ENCODE measurements around the gene PRF1.

PRF1 gene

DNA sequence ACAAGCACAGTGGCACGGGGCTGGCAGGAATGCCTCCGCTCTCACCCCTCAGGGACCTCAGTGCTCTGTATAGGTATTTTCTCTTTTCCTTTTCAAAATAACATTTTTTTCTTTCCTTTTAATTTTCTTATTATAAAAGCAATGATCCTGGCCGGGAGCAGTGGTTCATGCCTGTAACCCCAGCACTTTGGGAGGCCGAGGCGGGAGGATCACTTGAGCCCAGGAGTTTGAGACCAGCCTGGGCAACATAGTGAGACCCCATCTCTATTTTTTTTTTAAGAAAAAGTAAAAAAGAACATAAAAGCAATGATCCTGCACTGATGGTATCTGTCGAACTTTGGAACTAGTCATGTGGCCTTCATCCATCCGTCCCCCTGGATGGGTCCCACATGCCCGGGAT lies 3.2 kb downstream of the PRF1 start:
- TF ChIP-seq, protein P1, sequence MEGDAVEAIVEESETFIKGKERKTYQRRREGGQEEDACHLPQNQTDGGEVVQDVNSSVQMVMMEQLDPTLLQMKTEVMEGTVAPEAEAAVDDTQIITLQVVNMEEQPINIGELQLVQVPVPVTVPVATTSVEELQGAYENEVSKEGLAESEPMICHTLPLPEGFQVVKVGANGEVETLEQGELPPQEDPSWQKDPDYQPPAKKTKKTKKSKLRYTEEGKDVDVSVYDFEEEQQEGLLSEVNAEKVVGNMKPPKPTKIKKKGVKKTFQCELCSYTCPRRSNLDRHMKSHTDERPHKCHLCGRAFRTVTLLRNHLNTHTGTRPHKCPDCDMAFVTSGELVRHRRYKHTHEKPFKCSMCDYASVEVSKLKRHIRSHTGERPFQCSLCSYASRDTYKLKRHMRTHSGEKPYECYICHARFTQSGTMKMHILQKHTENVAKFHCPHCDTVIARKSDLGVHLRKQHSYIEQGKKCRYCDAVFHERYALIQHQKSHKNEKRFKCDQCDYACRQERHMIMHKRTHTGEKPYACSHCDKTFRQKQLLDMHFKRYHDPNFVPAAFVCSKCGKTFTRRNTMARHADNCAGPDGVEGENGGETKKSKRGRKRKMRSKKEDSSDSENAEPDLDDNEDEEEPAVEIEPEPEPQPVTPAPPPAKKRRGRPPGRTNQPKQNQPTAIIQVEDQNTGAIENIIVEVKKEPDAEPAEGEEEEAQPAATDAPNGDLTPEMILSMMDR (IDR thresholded peaks at IDR 0.05; ENCODE audit: control insufficient read depth, insufficient read depth, low read depth, low read length, missing control alignments), result no peak
- DNase-seq (ENCODE audit: low read depth), result no peak
- no peak overlapping the region for H3K4me3 ChIP-seq (ENCODE audit: control insufficient read depth, low read depth, low read length)

DNA sequence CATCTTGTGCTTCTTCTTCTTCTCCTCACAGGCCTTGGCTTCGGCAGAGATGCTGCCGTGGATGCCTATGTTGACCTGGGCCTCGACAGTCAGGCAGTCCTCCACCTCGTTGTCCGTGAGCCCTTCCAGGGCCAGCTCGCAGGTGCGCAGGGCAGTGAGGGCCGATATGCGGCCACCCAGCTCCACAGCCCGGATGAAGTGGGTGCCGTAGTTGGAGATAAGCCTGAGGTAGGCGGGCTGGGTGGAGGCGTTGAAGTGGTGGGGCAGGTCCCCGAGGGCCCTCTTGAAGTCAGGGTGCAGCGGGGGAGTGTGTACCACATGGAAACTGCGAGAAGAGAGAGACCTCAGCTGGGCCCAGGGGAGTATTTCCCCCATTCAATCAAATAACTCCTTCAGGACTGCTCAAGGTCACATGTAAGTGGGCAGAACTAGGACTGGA lies 3.7 kb downstream of the PRF1 start:
- H3K4me3 ChIP-seq (ENCODE audit: control insufficient read depth, low read depth, low read length), result no peak overlapping the region
- TF ChIP-seq, protein P1 (IDR thresholded peaks at IDR 0.05; ENCODE audit: control insufficient read depth, insufficient read depth, low read depth, low read length, missing control alignments), result no peak
- DNase-seq (ENCODE audit: low read depth), result no peak

DNA sequence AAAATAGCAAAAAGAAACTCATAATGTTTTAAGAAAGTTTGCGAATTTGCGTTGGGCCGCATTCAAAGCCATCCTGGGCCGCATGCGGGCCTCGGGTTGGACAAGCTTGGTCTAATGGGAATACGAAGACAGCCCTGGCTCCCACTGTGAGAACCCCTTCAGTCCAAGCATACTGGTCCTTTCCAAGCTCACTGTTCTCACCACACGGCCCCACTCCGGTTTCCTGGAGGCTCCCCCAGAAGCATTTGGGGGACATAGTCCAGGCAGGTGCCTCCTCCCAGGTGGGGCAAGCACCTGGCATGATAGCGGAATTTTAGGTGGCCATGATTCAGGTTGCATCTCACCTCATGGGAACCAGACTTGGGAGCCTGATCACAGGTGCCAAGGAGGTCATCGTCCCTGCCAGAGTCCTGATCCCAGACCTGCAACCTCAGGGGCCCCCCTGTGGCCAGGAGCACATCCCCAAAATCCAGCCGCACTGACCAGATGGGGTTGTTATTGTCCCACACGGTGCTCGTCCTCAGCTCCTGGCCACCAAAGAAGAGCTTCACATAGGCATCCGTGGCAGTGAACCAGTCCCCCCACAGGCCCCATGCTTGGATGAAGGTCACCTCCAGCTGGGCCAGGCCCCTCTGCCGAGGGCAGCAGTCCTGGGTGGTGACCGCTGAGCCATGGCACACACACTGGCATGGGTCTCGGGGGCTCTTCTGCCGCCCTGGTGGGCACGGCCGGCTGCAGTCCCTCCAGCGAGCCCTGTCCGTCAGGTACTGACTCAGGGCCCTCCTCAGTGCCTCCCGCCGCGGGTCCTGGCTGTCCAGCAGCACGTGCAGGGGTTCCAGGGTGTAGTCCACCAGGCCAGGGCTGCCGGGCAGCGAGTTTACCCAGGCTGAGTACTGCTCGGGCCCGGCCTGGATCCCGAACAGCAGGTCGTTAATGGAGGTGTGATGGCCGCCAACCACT lies 4.4 kb downstream of the PRF1 start:
- TF ChIP-seq, protein P1 (IDR thresholded peaks at IDR 0.05; ENCODE audit: control insufficient read depth, insufficient read depth, low read depth, low read length, missing control alignments), result no peak

DNA sequence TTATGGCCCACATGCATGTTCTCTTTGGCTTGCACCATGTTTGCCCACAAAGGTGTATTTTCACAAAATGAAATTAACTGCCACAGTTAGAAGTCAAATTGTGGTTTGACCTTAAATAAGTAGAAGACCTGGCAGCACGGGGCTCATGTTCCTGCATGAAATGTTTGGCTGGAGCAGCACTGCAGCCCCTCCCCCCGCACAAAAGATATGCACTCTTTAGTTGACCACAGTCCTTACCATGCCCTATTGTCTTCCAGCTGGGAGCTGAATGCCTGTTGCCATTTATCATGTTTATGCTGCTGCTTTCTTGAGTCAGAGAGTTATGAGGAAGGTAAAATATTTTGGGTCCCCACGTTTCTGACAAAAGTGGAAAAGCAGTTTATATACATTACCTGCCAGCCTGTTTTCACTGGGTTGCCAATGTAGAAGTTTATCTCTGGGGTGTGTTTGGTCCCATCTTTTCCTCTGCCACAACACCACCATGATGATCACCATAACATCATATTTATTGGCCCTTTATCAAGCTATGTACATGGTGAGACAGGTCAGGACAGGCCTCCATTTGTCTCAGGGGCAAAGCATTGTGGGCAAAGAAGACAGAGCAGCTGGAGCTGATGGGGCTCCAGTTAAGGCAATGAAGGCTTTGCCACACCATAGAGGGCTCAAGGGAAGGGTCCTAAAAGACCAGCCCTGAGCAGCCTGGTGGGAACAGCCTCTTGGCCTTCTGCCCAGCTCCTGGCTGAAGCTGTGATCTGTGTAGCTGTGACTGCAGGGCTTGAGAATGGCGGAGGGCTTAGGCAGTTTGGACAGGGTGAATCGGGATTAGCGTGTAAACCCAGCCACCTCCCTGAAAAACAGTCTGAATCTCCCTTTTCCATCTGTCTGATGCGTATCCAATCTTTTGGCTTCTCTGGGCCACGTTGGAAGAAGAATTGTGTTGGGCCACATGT lies 5.4 kb downstream of the PRF1 start:
- no peak overlapping the region for H3K4me3 ChIP-seq (ENCODE audit: control insufficient read depth, low read depth, low read length)
- TF ChIP-seq, protein P1 (IDR thresholded peaks at IDR 0.05; ENCODE audit: control insufficient read depth, insufficient read depth, low read depth, low read length, missing control alignments), result no peak
- no peak for DNase-seq (ENCODE audit: low read depth)

More for the DNA sequence above, 4.4 kb downstream of the PRF1 start:
- H3K4me3 ChIP-seq (ENCODE audit: control insufficient read depth, low read depth, low read length), result no peak overlapping the region
- no peak for DNase-seq (ENCODE audit: low read depth)

DNA sequence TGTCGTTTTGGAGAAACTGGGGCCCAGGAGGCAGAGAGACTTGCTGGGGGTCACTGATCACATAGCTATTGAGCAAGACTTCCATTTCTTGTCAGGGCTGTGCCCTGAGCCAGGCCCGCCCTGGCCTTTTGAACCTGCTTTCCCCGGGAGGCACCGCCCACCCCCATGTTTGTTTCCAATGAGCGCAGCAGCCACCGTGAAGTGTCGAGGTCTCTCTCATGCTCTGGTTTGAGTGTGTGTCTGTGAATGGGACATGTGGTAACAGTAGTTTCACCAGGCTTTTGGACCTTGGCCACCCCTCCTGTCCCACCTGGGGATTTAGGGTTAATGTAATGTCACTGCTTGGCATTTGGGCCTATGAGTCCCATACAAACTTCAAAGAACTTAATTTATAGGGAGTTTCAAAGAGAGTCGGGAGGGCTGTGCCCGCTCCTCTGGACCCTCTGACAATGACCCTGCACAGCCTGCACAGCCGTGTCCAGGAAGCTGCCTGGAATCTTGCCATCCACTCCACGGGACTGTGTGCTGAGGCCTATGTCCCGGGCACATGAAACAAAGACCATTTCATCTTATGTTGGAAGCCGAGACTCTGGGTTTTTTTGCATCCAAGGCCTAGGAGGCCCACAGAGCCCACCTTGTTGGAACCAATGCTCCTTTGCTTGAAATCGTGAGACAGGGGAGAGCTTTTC lies 6.3 kb downstream of the PRF1 start:
- no peak overlapping the region for H3K4me3 ChIP-seq (ENCODE audit: control insufficient read depth, low read depth, low read length)
- DNase-seq (ENCODE audit: low read depth), result no peak
- TF ChIP-seq, protein P1 (IDR thresholded peaks at IDR 0.05; ENCODE audit: control insufficient read depth, insufficient read depth, low read depth, low read length, missing control alignments), result no peak

DNA sequence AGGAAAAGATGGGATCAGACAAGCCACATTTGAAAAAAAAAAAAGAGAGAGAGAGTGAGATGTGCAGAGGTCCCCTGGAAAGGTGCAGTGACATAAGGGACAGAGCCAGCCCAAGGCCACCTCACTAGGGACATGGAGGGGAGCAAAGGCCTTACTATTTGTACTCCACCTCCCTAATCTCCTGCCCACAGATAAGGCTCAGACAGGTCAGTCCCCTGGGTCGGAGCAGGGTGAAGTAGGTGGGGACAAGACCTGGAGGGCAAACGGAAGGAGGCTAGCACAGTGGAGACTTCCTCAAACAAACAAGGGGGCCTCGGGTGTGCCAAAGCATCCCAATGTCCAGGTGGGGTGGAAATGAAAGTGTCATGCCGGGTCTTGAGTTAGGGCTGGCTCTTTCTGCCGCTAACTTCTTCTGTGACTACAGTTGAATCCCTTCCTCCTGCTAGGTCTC lies 7.0 kb downstream of the PRF1 start:
- DNase-seq (ENCODE audit: low read depth), result no peak
- TF ChIP-seq, protein P1 (IDR thresholded peaks at IDR 0.05; ENCODE audit: control insufficient read depth, insufficient read depth, low read depth, low read length, missing control alignments), result no peak
- no peak overlapping the region for H3K4me3 ChIP-seq (ENCODE audit: control insufficient read depth, low read depth, low read length)
